AG10803 (cell line): Measurements from ENCODE around the gene THSD7B.
"Not testable (repeated sequence)": the region's sequence is repeated elsewhere in the genome, so short reads cannot be mapped to it uniquely, and the experiment has no call there.

Experiments
- DNase-seq: peaks from one replicate; pipeline ENCODE4 v3.0.0; 2010; ENCODE audit warnings: low read depth
- H3K4me3 ChIP-seq: 2 replicates; pipeline ENCODE4 v1.5.1; 2011; ENCODE audit warnings: mild to moderate bottlenecking, low read length, control low read depth
- TF ChIP-seq, protein P1 (sequence below): conservative IDR thresholded peaks from 2 replicates; pipeline ENCODE4 v1.5.1; 2011; ENCODE audit warnings: mild to moderate bottlenecking, low read length, control low read depth, inconsistent platforms

Gene THSD7B

DNA sequence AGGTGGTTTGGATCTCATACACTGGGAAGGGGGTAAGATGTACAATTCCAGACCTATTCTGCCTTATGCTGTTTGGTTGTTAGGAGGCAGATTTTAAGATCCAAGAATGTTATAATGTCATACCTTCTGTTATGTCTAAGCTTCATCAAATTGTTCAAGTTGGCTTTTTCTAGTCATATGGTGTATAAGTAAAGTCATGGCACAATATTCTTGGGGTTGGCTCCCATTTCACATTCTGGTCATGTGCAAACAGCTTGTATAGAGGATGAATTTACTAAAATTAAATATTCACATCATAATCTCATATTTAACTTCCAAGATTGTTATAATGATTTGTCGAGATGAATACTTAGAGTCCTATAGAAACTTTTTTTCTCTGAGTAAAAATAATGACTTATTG, 774.0 kb downstream of the THSD7B start:
- H3K4me3 ChIP-seq, result no peak overlapping the region
- DNase-seq, result no peak
- TF ChIP-seq, protein P1, sequence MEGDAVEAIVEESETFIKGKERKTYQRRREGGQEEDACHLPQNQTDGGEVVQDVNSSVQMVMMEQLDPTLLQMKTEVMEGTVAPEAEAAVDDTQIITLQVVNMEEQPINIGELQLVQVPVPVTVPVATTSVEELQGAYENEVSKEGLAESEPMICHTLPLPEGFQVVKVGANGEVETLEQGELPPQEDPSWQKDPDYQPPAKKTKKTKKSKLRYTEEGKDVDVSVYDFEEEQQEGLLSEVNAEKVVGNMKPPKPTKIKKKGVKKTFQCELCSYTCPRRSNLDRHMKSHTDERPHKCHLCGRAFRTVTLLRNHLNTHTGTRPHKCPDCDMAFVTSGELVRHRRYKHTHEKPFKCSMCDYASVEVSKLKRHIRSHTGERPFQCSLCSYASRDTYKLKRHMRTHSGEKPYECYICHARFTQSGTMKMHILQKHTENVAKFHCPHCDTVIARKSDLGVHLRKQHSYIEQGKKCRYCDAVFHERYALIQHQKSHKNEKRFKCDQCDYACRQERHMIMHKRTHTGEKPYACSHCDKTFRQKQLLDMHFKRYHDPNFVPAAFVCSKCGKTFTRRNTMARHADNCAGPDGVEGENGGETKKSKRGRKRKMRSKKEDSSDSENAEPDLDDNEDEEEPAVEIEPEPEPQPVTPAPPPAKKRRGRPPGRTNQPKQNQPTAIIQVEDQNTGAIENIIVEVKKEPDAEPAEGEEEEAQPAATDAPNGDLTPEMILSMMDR, result no peak

DNA sequence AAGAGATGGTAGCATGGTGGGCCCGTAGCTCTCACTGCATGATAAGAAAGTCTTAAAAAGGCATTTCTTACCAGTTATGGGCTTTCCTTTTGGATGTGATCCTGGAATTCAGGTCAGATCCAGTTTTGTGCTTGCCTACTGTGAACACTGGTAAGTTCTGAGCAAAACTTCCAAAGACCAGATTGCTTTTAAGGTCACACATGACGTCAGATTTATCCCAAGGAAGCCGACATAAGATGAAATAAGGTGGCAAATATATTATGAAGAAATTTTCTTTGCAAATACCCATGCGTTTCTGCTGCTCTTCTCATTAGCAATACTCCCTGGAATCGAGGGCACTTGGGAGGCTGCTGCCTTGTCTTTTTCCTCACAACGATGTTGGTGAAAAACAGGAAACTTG, 782.5 kb downstream of the THSD7B start:
- no peak for DNase-seq
- TF ChIP-seq, protein P1, result no peak
- no peak overlapping the region for H3K4me3 ChIP-seq

DNA sequence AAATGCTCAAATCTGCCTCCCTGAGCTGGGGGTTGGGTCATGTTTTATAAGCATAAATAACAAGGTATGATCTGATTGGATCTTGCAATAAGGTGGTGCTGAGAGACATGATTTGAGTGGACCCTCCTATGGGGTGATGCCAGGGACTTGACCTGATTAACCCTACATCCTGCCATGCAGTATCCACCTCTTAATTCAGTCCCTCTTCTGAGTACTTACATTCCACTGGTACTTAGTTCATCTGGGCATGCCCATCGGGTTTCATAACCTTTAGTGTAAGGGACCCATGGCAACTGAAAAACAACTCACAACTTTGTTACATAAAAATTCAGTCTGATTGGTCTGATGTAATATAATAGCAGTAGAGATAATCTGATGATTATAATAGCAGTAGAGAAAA, 801.0 kb downstream of the THSD7B start:
- no peak for DNase-seq
- TF ChIP-seq, protein P1, result no peak
- H3K4me3 ChIP-seq, result no peak overlapping the region

DNA sequence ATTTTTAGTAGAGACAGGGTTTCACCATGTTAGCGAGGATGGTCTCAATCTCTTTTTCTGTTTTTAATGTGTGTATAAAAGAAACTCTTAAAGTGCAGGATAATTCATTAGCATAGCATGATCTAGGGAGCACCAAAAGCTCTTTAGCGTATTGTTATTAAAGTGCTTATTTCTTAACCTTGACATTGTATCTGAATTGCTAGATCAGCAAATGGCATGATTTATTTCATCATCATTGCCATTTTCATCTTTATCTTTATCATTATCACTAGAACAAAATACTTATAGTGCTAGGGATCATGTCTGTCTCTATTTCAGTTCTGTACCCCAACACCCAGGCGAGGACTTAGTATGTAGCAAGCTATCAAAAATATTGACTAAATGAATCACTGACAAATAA, 805.1 kb downstream of the THSD7B start:
- TF ChIP-seq, protein P1, result no peak
- H3K4me3 ChIP-seq, result no peak overlapping the region
- DNase-seq, result no peak

DNA sequence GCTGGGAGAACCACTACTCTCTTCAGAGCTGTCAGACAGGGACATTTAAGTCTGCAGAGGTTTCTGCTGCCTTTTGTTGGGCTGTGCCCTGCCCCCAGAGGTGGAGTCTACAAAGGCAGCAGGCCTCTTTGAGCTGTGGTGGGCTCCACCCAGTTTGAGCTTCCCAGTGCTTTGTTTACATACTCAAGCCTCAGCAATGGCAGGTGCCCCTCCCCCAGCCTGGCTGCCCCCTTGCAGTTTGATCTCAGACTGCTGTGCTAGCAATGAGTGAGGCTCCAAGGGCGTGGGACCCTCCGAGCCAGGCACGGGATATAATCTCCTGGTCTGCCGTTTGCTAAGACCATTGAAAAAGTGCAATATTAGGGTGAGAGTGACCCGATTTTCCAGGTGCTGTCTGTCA, 822.5 kb downstream of the THSD7B start:
- not testable (repeated sequence) for H3K4me3 ChIP-seq, DNase-seq

DNA sequence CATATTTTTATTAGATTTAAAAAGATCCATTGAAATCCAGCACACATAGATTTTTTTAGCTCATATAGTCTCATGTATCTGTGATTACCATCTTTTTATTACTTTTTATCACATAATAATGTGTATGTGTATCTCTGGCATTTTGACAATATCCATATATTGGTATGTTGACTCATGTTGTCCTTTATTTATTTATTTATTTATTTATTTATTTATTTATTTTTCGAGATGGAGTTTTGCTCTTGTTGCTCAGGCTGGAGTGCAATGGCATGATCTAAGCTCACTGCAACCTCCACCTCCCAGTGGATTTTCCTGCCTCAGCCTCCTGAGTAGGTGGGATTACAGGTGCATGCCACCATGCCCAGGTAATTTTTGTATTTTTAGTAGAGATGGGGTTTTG, 823.2 kb downstream of the THSD7B start:
- not testable (repeated sequence) for H3K4me3 ChIP-seq, DNase-seq

DNA sequence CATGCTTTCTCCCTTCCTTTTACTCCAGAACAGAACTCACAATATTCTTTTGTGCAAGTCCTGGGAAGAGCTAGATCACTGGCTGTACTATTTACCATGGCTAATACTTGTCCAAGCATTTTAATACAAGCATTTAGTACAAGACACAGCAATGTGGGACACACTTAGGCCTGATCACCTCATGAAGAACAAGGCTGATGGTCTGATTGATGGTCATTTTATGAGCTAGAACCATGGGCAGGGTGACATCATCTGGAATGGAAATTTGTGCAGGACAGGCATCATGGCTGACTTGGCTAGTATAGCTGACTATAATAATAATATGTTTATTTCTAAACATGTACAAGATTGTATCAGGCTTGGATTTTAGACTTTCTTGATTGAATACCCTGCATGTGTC, 824.8 kb downstream of the THSD7B start:
- H3K4me3 ChIP-seq, result no peak overlapping the region
- TF ChIP-seq, protein P1, result no peak
- DNase-seq, result no peak

DNA sequence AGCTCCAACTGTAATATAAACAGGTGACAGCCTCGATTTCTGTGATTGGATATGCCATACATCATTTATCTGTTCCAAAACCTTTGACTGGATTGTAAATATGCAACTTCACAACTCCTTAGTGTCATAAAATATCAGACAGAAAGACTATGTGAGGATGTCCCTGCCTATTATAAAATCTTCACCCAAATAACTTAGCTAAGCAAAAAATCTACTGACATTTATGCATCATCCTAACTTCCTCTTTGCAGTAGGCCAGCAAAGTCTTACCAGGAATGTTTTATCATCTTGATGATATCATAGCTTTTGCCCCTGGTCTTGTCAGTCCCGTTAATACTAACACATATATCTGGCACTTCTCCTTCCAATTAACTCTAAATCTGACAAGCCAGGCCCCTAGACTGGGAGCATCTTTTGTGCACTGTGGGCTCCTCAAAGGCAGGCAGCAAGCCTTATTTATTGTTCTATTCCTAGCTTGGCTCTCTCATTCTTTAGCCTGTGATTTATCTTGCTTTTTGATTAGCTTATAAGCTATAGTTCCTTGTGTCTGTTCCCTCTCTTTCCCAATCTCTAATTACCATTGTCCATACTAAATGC, 842.5 kb downstream of the THSD7B start:
- TF ChIP-seq, protein P1, result no peak
- no peak for DNase-seq
- no peak overlapping the region for H3K4me3 ChIP-seq
